ENCODE data around the gene C6orf132. TPM values are rescaled to one million over a fixed set of nuclear protein-coding genes. Genes with fewer than 3 reads are reported as not detected.

The C6orf132 gene
- total RNA-seq, 1 donor from 2014 or later: 5.3 TPM

GRCh38 chr6:42168650-42169049 is 26.2 kb upstream of the C6orf132 start:
- no peaks in the 10 kb centered on the region for H3K4me1 ChIP-seq (ENCODE audit: insufficient read depth, low read length)
- TF ChIP-seq CTCF (IDR thresholded peaks at IDR 0.05; ENCODE audit: insufficient read depth, low read depth, low read length) (no peak), EZH2 (IDR thresholded peaks at IDR 0.05; ENCODE audit: insufficient read depth, low read length) (no peak)
- peaks cover 20% of the 10 kb centered on the region for H3K4me1 Mint-ChIP-seq (ENCODE audit: low read depth, unreplicated experiment)
- peaks cover 2% of the 10 kb centered on the region for H3K9me3 Mint-ChIP-seq (ENCODE audit: unreplicated experiment)
- no peak overlapping the region for H3K4me2 ChIP-seq (ENCODE audit: low read length)
- no peak overlapping the region for H3K4me3 Mint-ChIP-seq (ENCODE audit: unreplicated experiment)
- no peak overlapping the region for H3K9ac ChIP-seq (ENCODE audit: low read length)
- FAIRE-seq (no peak), DNase-seq (ENCODE audit: low read depth) (no peak)
- peaks cover 2% of the 10 kb centered on the region for H3K36me3 Mint-ChIP-seq (ENCODE audit: low read depth, unreplicated experiment)
- no peak overlapping the region for H2AFZ ChIP-seq (ENCODE audit: low read depth, low read length)
- no peak overlapping the region for H3K27ac ChIP-seq (ENCODE audit: low read depth, low read length)
- H3K27me3 ChIP-seq (ENCODE audit: insufficient read depth, low read length): no peaks in the 10 kb centered on the region
- H3K79me2 ChIP-seq (ENCODE audit: insufficient read depth, low read length): no peaks in the 10 kb centered on the region
- no peak overlapping the region for H3K4me3 ChIP-seq (ENCODE audit: insufficient read depth, low read depth, low read length)
- H3K27me3 Mint-ChIP-seq (ENCODE audit: low read depth, unreplicated experiment): peaks cover 12% of the 10 kb centered on the region
- H3K9me3 ChIP-seq (ENCODE audit: insufficient read depth, low read depth, low read length): no peaks in the 10 kb centered on the region
- H4K20me1 ChIP-seq (ENCODE audit: insufficient read depth, low read length): no peaks in the 10 kb centered on the region
- no peaks in the 10 kb centered on the region for H3K36me3 ChIP-seq (ENCODE audit: insufficient read depth, low read length)
- no peak overlapping the region for H3K27ac Mint-ChIP-seq (ENCODE audit: unreplicated experiment)

GRCh38 chr6:42166444-42167141 is 24.2 kb upstream of the C6orf132 start:
- Mint-ChIP-seq H3K4me3 (ENCODE audit: unreplicated experiment) (no peak overlapping the region), H3K27ac (ENCODE audit: unreplicated experiment) (no peak overlapping the region), H3K9me3 (ENCODE audit: unreplicated experiment) (peaks cover 4% of the 10 kb centered on the region), H3K36me3 (ENCODE audit: low read depth, unreplicated experiment) (peaks cover 2% of the 10 kb centered on the region), H3K4me1 (ENCODE audit: low read depth, unreplicated experiment) (peaks cover 22% of the 10 kb centered on the region), H3K27me3 (ENCODE audit: low read depth, unreplicated experiment) (peaks cover 9% of the 10 kb centered on the region)
- no peaks in the 10 kb centered on the region for H3K36me3 ChIP-seq (ENCODE audit: insufficient read depth, low read length)
- no peak overlapping the region for H3K4me3 ChIP-seq (ENCODE audit: insufficient read depth, low read depth, low read length)
- H3K9ac ChIP-seq (ENCODE audit: low read length): no peak overlapping the region
- no peak overlapping the region for H3K4me2 ChIP-seq (ENCODE audit: low read length)
- no peaks in the 10 kb centered on the region for H3K79me2 ChIP-seq (ENCODE audit: insufficient read depth, low read length)
- FAIRE-seq (no peak), DNase-seq (ENCODE audit: low read depth) (peak; percentile 22)
- no peaks in the 10 kb centered on the region for H4K20me1 ChIP-seq (ENCODE audit: insufficient read depth, low read length)
- H3K4me1 ChIP-seq (ENCODE audit: insufficient read depth, low read length): no peaks in the 10 kb centered on the region
- peak overlapping the region; percentile 72 for H2AFZ ChIP-seq (ENCODE audit: low read depth, low read length)
- TF ChIP-seq EZH2 (IDR thresholded peaks at IDR 0.05; ENCODE audit: insufficient read depth, low read length) (no peak), CTCF (IDR thresholded peaks at IDR 0.05; ENCODE audit: insufficient read depth, low read depth, low read length) (peak; percentile 95)
- no peaks in the 10 kb centered on the region for H3K27me3 ChIP-seq (ENCODE audit: insufficient read depth, low read length)
- H3K9me3 ChIP-seq (ENCODE audit: insufficient read depth, low read depth, low read length): no peaks in the 10 kb centered on the region
- H3K27ac ChIP-seq (ENCODE audit: low read depth, low read length): no peak overlapping the region

- TF ChIP-seq EZH2 (IDR thresholded peaks at IDR 0.05; ENCODE audit: insufficient read depth, low read length) (no peak), CTCF (IDR thresholded peaks at IDR 0.05; ENCODE audit: insufficient read depth, low read depth, low read length) (no peak)
- Mint-ChIP-seq H3K4me3 (ENCODE audit: unreplicated experiment) (no peak overlapping the region), H3K9me3 (ENCODE audit: unreplicated experiment) (peaks cover 5% of the 10 kb centered on the region), H3K27ac (ENCODE audit: unreplicated experiment) (peak overlapping the region; percentile 11), H3K27me3 (ENCODE audit: low read depth, unreplicated experiment) (peaks cover 20% of the 10 kb centered on the region), H3K4me1 (ENCODE audit: low read depth, unreplicated experiment) (peaks cover 22% of the 10 kb centered on the region), H3K36me3 (ENCODE audit: low read depth, unreplicated experiment) (peaks cover 2% of the 10 kb centered on the region)
- H3K79me2 ChIP-seq (ENCODE audit: insufficient read depth, low read length): no peaks in the 10 kb centered on the region
- H2AFZ ChIP-seq (ENCODE audit: low read depth, low read length): no peak overlapping the region
- H3K9ac ChIP-seq (ENCODE audit: low read length): no peak overlapping the region
- no peak overlapping the region for H3K4me2 ChIP-seq (ENCODE audit: low read length)
- no peaks in the 10 kb centered on the region for H3K27me3 ChIP-seq (ENCODE audit: insufficient read depth, low read length)
- no peaks in the 10 kb centered on the region for H3K9me3 ChIP-seq (ENCODE audit: insufficient read depth, low read depth, low read length)
- H3K4me1 ChIP-seq (ENCODE audit: insufficient read depth, low read length): no peaks in the 10 kb centered on the region
- no peak overlapping the region for H3K27ac ChIP-seq (ENCODE audit: low read depth, low read length)
- H4K20me1 ChIP-seq (ENCODE audit: insufficient read depth, low read length): no peaks in the 10 kb centered on the region
- no peaks in the 10 kb centered on the region for H3K36me3 ChIP-seq (ENCODE audit: insufficient read depth, low read length)
- DNase-seq (ENCODE audit: low read depth) (peak; percentile 62), FAIRE-seq (no peak)
- no peak overlapping the region for H3K4me3 ChIP-seq (ENCODE audit: insufficient read depth, low read depth, low read length)
These were observed 22.6 kb upstream of the C6orf132 start for GRCh38 chr6:42165016-42165415.

All from astrocyte (in vitro differentiated cells and primary cell).